ENCODE measurements around the gene ALDH1L1. TPM values are rescaled to one million over a fixed set of nuclear protein-coding genes. Genes with fewer than 3 reads are reported as not detected.

ALDH1L1 gene
- total and polyA plus RNA-seq, 2 of the 13 experiments (the other 11 are each of a cell fraction or from before 2014, with no cell fraction given) = 11.2 to 28.7 TPM

GRCh38 chr3:126149960-126150515 lies 30.3 kb downstream of the ALDH1L1 start:
- no TSS peak for BruUV-seq (replicated peaks)

GRCh38 chr3:126149256-126149902 lies 31.0 kb downstream of the ALDH1L1 start:
- WGBS (ENCODE audit: low lambda C conversion rate) = 92% methylated on average over 3 of the region's 3 CpGs
- no peak overlapping the region for H3K9ac ChIP-seq (ENCODE audit: insufficient read depth, low read depth, low read length)
- no peak overlapping the region for H3K27ac ChIP-seq (ENCODE audit: extremely low read length, insufficient read depth, low read length)
- ATAC-seq (no peak), FAIRE-seq (no peak), DNase-seq (ENCODE audit: low spot score) (no peak)
- BruUV-seq (replicated peaks) = no TSS peak
- H2AFZ ChIP-seq (ENCODE audit: low read length) = no peak overlapping the region
- in situ Hi-C loops (cut with HindIII; ENCODE audit: extremely low pct_ligation_motif_present, low pct_unique_long_range_greater_than_20kb) = loop anchor here (5.0 to 25.0 kb wide), 2 partner anchors 63 to 213 kb away; partner anchors contain the start of gene KLF15
- ChIA-PET CTCF (ENCODE audit: low intra/inter-chr PET ratio, low total read pairs) (no interaction called here), POLR2A (no interaction called here)
- no peaks in the 10 kb centered on the region for H3K9me3 ChIP-seq (ENCODE audit: low read length)
- intact Hi-C loops (cut with micrococcal nuclease; ENCODE audit: unreplicated experiment) = no loop called here
- H3K36me3 ChIP-seq (replicated peaks in 1 of 2; ENCODE audit: control insufficient read depth in 1 of 2, insufficient read depth in 2 of 2, low read length in 2 of 2) = peaks cover 7 to 11% of the 10 kb centered on the region in 2 experiments; a peak in 2 of 5 replicates
- no peaks in the 10 kb centered on the region for H3K79me2 ChIP-seq (ENCODE audit: insufficient read depth, low read length)
- no peaks in the 10 kb centered on the region for H3K4me1 ChIP-seq (ENCODE audit: insufficient read depth, low read length)
- no peak overlapping the region for H3K4me2 ChIP-seq (ENCODE audit: low read depth, low read length)
- H4K20me1 ChIP-seq (ENCODE audit: insufficient read depth, low read length) = no peaks in the 10 kb centered on the region
- H3K27me3 ChIP-seq (ENCODE audit: control insufficient read depth in 1 of 2, insufficient read depth in 2 of 2, low read length in 2 of 2) = no peaks in the 10 kb centered on the region
- H3K4me3 ChIP-seq (replicated peaks in 1 of 3; ENCODE audit: insufficient read depth in 1 of 3, low read depth in 2 of 3, low read length in 3 of 3) = no peak overlapping the region
- TF ChIP-seq STAT6 (CRISPR knock-in tag; IDR thresholded peaks at IDR 0.05; ENCODE audit: borderline replicate concordance) (no peak), ZNF235 (CRISPR knock-in tag; IDR thresholded peaks at IDR 0.05; ENCODE audit: borderline replicate concordance) (no peak), ZNF678 (CRISPR knock-in tag; IDR thresholded peaks at IDR 0.05) (no peak), KDM5B (CRISPR knock-in tag; IDR thresholded peaks at IDR 0.05; ENCODE audit: borderline replicate concordance) (no peak), ZNF512B (CRISPR knock-in tag; IDR thresholded peaks at IDR 0.05; ENCODE audit: borderline replicate concordance) (no peak)

More at GRCh38 chr3:126149960-126150515, 30.3 kb downstream of the ALDH1L1 start:
- FAIRE-seq = no peak
- no peak for TF ChIP-seq NBN (conservative IDR thresholded peaks at IDR 0.05)
- no peak for TF ChIP-seq TFDP1 (CRISPR knock-in tag; IDR thresholded peaks at IDR 0.05; ENCODE audit: borderline replicate concordance)
- TF ChIP-seq ZNF253 (CRISPR knock-in tag; IDR thresholded peaks at IDR 0.05; ENCODE audit: borderline replicate concordance) = no peak
- no peak for TF ChIP-seq ATRX (CRISPR knock-in tag; IDR thresholded peaks at IDR 0.05; ENCODE audit: borderline replicate concordance)
- no peak for TF ChIP-seq ZNF24 (IDR thresholded peaks at IDR 0.05)
- TF ChIP-seq TCF7 (IDR thresholded peaks at IDR 0.05; ENCODE audit: low read depth) = no peak
- no peak for TF ChIP-seq ZNF703 (CRISPR knock-in tag; IDR thresholded peaks at IDR 0.05; ENCODE audit: borderline replicate concordance)
- Histone ChIP-seq H2AFZ (ENCODE audit: low read length) (no peak overlapping the region), H3K27me3 (ENCODE audit: control insufficient read depth in 1 of 2, insufficient read depth in 2 of 2, low read length in 2 of 2) (no peaks in the 10 kb centered on the region), H3K4me1 (ENCODE audit: insufficient read depth, low read length) (no peaks in the 10 kb centered on the region), H3K9ac (ENCODE audit: insufficient read depth, low read depth, low read length) (no peak overlapping the region), H3K27ac (ENCODE audit: extremely low read length, insufficient read depth, low read length) (no peak overlapping the region), H4K20me1 (ENCODE audit: insufficient read depth, low read length) (no peaks in the 10 kb centered on the region), H3K4me3 (replicated peaks in 1 of 3; ENCODE audit: insufficient read depth in 1 of 3, low read depth in 2 of 3, low read length in 3 of 3) (no peak overlapping the region), H3K9me3 (ENCODE audit: low read length) (no peaks in the 10 kb centered on the region), H3K36me3 (replicated peaks in 1 of 2; ENCODE audit: control insufficient read depth in 1 of 2, insufficient read depth in 2 of 2, low read length in 2 of 2) (peaks cover 7 to 11% of the 10 kb centered on the region in 2 experiments; a peak in 2 of 5 replicates), H3K79me2 (ENCODE audit: insufficient read depth, low read length) (no peaks in the 10 kb centered on the region), H3K4me2 (ENCODE audit: low read depth, low read length) (no peak overlapping the region)
- WGBS (ENCODE audit: low lambda C conversion rate) = 94% methylated on average over 7 of the region's 7 CpGs
- CTCF ChIA-PET (ENCODE audit: low intra/inter-chr PET ratio, low total read pairs) = no interaction called here
- POLR2A ChIA-PET = no interaction called here
- no peak for ATAC-seq
- DNase-seq (ENCODE audit: low spot score) = no peak
- in situ Hi-C loops (cut with HindIII; ENCODE audit: extremely low pct_ligation_motif_present, low pct_unique_long_range_greater_than_20kb) = loop anchor here (5.0 to 25.0 kb wide), 2 partner anchors 62 to 212 kb away; partner anchors contain the start of gene KLF15
- intact Hi-C loops (cut with micrococcal nuclease; ENCODE audit: unreplicated experiment) = no loop called here

All from HepG2 (cell line).